HG02623 (cell line): Measurements from ENCODE around the gene TFF1.

Experiments
- ATAC-seq: cut with Tn5 transposase; IDR thresholded peaks from one replicate; pipeline ENCODE4 v1.9.1; 2021; ENCODE audit warnings: moderate library complexity; ENCODE audit not compliant: unreplicated experiment

TFF1 gene

GRCh38 chr21:42365770-42366169, 565 bp downstream of the TFF1 start:
- no peak for ATAC-seq

- ATAC-seq: no peak
These were observed 1.9 kb downstream of the TFF1 start for GRCh38 chr21:42364304-42364865.

- ATAC-seq: no peak
These were observed 3.0 kb downstream of the TFF1 start for GRCh38 chr21:42363312-42363711.

- ATAC-seq: no peak
These were observed 3.6 kb downstream of the TFF1 start for GRCh38 chr21:42362700-42363099.

GRCh38 chr21:42362198-42362597, 4.1 kb downstream of the TFF1 start:
- no peak for ATAC-seq

GRCh38 chr21:42361286-42361685, 5.0 kb downstream of the TFF1 start:
- ATAC-seq: no peak

GRCh38 chr21:42360317-42360716, 6.0 kb downstream of the TFF1 start:
- ATAC-seq: no peak

GRCh38 chr21:42358937-42359336, 7.4 kb downstream of the TFF1 start:
- ATAC-seq: no peak

- ATAC-seq: no peak
These were observed 8.1 kb downstream of the TFF1 start for GRCh38 chr21:42358261-42358660.

- no peak for ATAC-seq
These were observed 9.0 kb downstream of the TFF1 start for GRCh38 chr21:42357307-42357706.

GRCh38 chr21:42356650-42357049, 9.7 kb downstream of the TFF1 start:
- no peak for ATAC-seq

GRCh38 chr21:42356046-42356445, 10.3 kb downstream of the TFF1 start:
- ATAC-seq: no peak

- ATAC-seq: no peak
These were observed 12.7 kb downstream of the TFF1 start for GRCh38 chr21:42353623-42354022.

- ATAC-seq: no peak
These were observed 13.8 kb downstream of the TFF1 start for GRCh38 chr21:42352441-42353095.

- ATAC-seq: no peak
These were observed 14.5 kb downstream of the TFF1 start for GRCh38 chr21:42351626-42352440.

GRCh38 chr21:42350927-42351426, 15.4 kb downstream of the TFF1 start, which contains the start of gene TFF2:
Gene TFF2 (minus strand): TSS chr21:42350994. CDS start chr21:42350957, 37 bp downstream.
- no peak for ATAC-seq

GRCh38 chr21:42350318-42350910, 15.9 kb downstream of the TFF1 start:
- ATAC-seq: no peak

GRCh38 chr21:42349420-42350317, 16.7 kb downstream of the TFF1 start:
- no peak for ATAC-seq

- ATAC-seq: no peak
These were observed 17.6 kb downstream of the TFF1 start for GRCh38 chr21:42348762-42349161.

- ATAC-seq: no peak
These were observed 18.6 kb downstream of the TFF1 start for GRCh38 chr21:42347601-42348327.
